HG03378 (cell line): ENCODE data around the gene C3orf62.
"Not testable (repeated sequence)": the region's sequence is repeated elsewhere in the genome, so short reads cannot be mapped to it uniquely, and the experiment has no call there.

Source experiments
- ATAC-seq: cut with Tn5 transposase; IDR thresholded peaks from one replicate; pipeline ENCODE4 v1.9.1; 2021; ENCODE audit warnings: mild to moderate bottlenecking, moderate library complexity; ENCODE audit not compliant: unreplicated experiment

Gene C3orf62

GRCh38 chr3:49269443-49270155 lies 7.4 kb downstream of the C3orf62 start:
- ATAC-seq: no peak

- no peak for ATAC-seq
Observed at GRCh38 chr3:49266410-49267095, 10.5 kb downstream of the C3orf62 start.

GRCh38 chr3:49265661-49266386 lies 11.2 kb downstream of the C3orf62 start:
- no peak for ATAC-seq

- ATAC-seq: no peak
Observed at GRCh38 chr3:49263159-49263889, 13.7 kb downstream of the C3orf62 start.

GRCh38 chr3:49260806-49261324 lies 16.2 kb downstream of the C3orf62 start:
- no peak for ATAC-seq

GRCh38 chr3:49257187-49257586 lies 19.8 kb downstream of the C3orf62 start:
- no peak for ATAC-seq

GRCh38 chr3:49255718-49256511 lies 21.1 kb downstream of the C3orf62 start:
- ATAC-seq: no peak

- ATAC-seq: no peak
Observed at GRCh38 chr3:49255112-49255511, 21.9 kb downstream of the C3orf62 start.

- no peak for ATAC-seq
Observed at GRCh38 chr3:49253512-49253911, 23.5 kb downstream of the C3orf62 start.

GRCh38 chr3:49248840-49249227 lies 28.2 kb downstream of the C3orf62 start:
- ATAC-seq: no peak

GRCh38 chr3:49244581-49245205 lies 32.3 kb downstream of the C3orf62 start:
- no peak for ATAC-seq

GRCh38 chr3:49240091-49240490 lies 36.9 kb downstream of the C3orf62 start:
- not testable (repeated sequence) for ATAC-seq

GRCh38 chr3:49238274-49239127 lies 38.5 kb downstream of the C3orf62 start:
- no peak for ATAC-seq

- no peak for ATAC-seq
Observed at GRCh38 chr3:49237344-49237743, 39.7 kb downstream of the C3orf62 start.

GRCh38 chr3:49236226-49236625 lies 40.8 kb downstream of the C3orf62 start:
- ATAC-seq: no peak

GRCh38 chr3:49228817-49229216 lies 48.2 kb downstream of the C3orf62 start:
- not testable (repeated sequence) for ATAC-seq

- ATAC-seq: no peak
Observed at GRCh38 chr3:49222002-49222401, 55.0 kb downstream of the C3orf62 start.

GRCh38 chr3:49220985-49221563 lies 56.0 kb downstream of the C3orf62 start:
- ATAC-seq: not testable (repeated sequence)
